GM19351 (cell line): ENCODE data around the gene DIRAS3.
"Not testable (repeated sequence)": the region's sequence is repeated elsewhere in the genome, so short reads cannot be mapped to it uniquely, and the experiment has no call there.

Experiments used
- ATAC-seq: cut with Tn5 transposase; IDR thresholded peaks from one replicate; pipeline ENCODE4 v1.9.1; 2021; ENCODE audit warnings: mild to moderate bottlenecking, moderate library complexity; ENCODE audit not compliant: unreplicated experiment

Gene DIRAS3

GRCh38 chr1:68024635-68025338 lies 25.6 kb downstream of the DIRAS3 start:
- ATAC-seq: no peak

- no peak for ATAC-seq
These were observed 34.0 kb downstream of the DIRAS3 start for GRCh38 chr1:68016381-68016780.

GRCh38 chr1:68015971-68016370 lies 34.5 kb downstream of the DIRAS3 start:
- no peak for ATAC-seq

- ATAC-seq: no peak
These were observed 35.1 kb downstream of the DIRAS3 start for GRCh38 chr1:68015369-68015768.

GRCh38 chr1:68013351-68013750 lies 37.1 kb downstream of the DIRAS3 start:
- no peak for ATAC-seq

GRCh38 chr1:68011657-68012375 lies 38.6 kb downstream of the DIRAS3 start:
- no peak for ATAC-seq

- no peak for ATAC-seq
These were observed 39.9 kb downstream of the DIRAS3 start for GRCh38 chr1:68010543-68010942.

GRCh38 chr1:68010090-68010489 lies 40.3 kb downstream of the DIRAS3 start:
- no peak for ATAC-seq

- not testable (repeated sequence) for ATAC-seq
These were observed 46.8 kb downstream of the DIRAS3 start for GRCh38 chr1:68003626-68004025.

GRCh38 chr1:68000191-68000590 lies 50.2 kb downstream of the DIRAS3 start:
- ATAC-seq: no peak

GRCh38 chr1:67997746-67998145 lies 52.7 kb downstream of the DIRAS3 start:
- no peak for ATAC-seq
